ENCODE measurements around the gene MCM5.

MCM5 gene

DNA sequence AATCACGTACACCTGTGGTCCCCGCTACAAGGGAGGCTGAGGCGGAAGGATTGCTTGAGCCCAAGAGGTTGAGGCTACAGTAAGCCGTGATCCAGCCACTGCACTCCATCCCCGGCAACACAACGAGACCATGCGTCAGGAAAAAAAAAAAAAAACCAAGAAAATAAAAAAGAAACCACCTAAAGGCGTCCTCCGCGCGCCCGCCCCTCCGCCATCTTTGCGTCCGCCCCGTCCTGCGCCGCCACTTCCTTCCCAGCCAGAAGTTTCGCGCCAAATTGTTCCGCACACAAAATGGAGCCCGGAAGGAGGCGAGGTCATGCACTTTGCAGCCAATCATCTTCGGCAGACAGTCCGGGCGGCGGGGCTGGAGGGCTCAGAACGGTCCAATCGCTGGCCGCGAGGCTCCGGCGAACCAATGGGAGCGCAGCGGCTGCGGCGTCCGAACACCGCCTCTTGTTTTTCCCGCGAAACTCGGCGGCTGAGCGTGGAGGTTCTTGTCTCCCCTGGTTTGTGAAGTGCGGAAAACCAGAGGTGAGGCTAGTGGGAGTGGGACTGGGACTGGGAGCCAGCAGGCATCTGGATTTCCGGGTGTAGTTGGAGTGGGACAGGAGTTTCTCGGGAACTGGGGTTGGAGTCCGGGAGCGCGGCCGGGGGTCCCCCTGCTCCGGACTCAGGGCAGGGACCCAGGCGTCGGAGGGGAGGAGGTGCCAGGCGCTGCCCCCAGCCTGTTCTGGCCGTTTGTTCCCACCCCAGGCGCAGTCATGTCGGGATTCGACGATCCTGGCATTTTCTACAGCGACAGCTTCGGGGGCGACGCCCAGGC lies at the start of gene MCM5:
Gene MCM5, plus strand, starts transcription at position 463 of the 823 bp plus-strand sequence. Its CDS starts 299 bp downstream, at position 762.
- H3K9ac ChIP-seq (ENCODE audit: low read length in 5 of 5) = peak within 1 kb of the TSS in 4 of 5 donors; percentile 68 to 82 (median 79)
- H3K9me3 ChIP-seq (ENCODE audit: control insufficient read depth in 5 of 5, low read length in 5 of 5) = no peaks in the 10 kb centered on the region
- H3K4me3 ChIP-seq (ENCODE audit: low read depth in 1 of 5, low read length in 5 of 5) = peak within 1 kb of the TSS; percentile 90 to 94 (median 93)
- no peaks in the 10 kb centered on the region for H3K27me3 ChIP-seq (ENCODE audit: control insufficient read depth in 5 of 5, insufficient read depth in 4 of 5, low read length in 5 of 5)
- peak within 1 kb of the TSS; percentile 57 for H3K27ac ChIP-seq (ENCODE audit: low read depth, low read length)
- peaks cover 0 to 19% (median 18%) of the 10 kb centered on the region in 5 donors for H3K36me3 ChIP-seq (ENCODE audit: control insufficient read depth in 5 of 5, insufficient read depth in 5 of 5, low read length in 5 of 5)
- peaks cover 0 to 27% (median 21%) of the 10 kb centered on the region in 5 donors for H3K4me1 ChIP-seq (ENCODE audit: control insufficient read depth in 5 of 5, insufficient read depth in 5 of 5, low read length in 5 of 5)

DNA sequence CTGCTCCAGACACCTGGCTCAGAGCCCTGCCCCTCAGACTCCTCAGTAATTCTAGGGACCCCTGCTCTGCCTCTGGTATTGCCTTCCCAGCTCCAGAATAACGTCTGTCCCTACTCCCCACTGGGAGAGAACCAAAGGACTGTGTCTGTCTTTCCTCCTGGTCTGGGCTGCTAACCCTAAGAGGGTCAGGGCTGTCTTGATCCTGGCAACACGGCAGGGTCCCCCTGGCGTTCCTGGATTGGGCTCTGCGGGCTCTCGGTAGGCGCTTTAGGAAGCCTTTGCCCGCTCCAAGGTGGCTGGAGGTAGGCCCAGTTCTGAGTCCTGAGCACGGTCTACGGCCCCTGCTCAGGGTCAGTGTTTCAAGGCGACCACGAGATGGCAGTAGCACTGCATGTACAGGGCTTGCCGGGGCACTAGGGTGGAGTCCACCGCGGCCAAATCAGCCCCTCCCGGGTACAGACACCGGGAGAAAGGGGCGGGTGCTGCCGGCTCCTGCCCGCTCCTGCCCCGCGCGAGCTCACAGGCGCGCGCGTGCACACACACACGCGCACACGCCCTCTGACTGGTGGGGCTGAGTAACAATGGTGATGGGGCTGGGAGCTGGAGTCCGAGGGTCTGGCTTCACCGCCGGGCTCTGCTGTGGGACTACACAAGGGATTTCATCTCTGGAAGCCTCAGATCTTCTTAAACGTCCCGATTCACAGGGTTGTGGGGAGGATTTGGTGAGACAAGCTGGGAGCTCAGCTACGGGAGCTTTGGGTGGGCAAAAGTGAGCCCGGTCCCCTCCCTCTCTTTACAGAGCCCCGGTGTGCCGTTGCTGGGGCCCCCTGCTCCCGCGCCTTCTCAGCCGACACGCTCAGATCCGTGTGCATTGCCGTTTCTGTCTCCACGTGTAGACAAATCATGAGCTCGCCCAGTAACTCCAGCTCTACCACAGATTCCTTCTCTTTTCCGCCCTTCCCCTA lies 49.1 kb upstream of the MCM5 start:
- H3K27ac ChIP-seq (ENCODE audit: low read depth, low read length) = peak overlapping the region; percentile 76
- H3K9me3 ChIP-seq (ENCODE audit: control insufficient read depth in 5 of 5, low read length in 5 of 5) = no peaks in the 10 kb centered on the region
- peak overlapping the region; percentile 61 to 84 (median 75) for H3K9ac ChIP-seq (ENCODE audit: low read length in 5 of 5)
- peaks cover 3 to 45% (median 33%) of the 10 kb centered on the region in 5 donors for H3K4me1 ChIP-seq (ENCODE audit: control insufficient read depth in 5 of 5, insufficient read depth in 5 of 5, low read length in 5 of 5)
- H3K4me3 ChIP-seq (ENCODE audit: low read depth in 1 of 5, low read length in 5 of 5) = peak overlapping the region; percentile 67 to 81 (median 72)
- no peaks in the 10 kb centered on the region for H3K27me3 ChIP-seq (ENCODE audit: control insufficient read depth in 5 of 5, insufficient read depth in 4 of 5, low read length in 5 of 5)
- H3K36me3 ChIP-seq (ENCODE audit: control insufficient read depth in 5 of 5, insufficient read depth in 5 of 5, low read length in 5 of 5) = peaks cover 0 to 29% (median 28%) of the 10 kb centered on the region in 5 donors

DNA sequence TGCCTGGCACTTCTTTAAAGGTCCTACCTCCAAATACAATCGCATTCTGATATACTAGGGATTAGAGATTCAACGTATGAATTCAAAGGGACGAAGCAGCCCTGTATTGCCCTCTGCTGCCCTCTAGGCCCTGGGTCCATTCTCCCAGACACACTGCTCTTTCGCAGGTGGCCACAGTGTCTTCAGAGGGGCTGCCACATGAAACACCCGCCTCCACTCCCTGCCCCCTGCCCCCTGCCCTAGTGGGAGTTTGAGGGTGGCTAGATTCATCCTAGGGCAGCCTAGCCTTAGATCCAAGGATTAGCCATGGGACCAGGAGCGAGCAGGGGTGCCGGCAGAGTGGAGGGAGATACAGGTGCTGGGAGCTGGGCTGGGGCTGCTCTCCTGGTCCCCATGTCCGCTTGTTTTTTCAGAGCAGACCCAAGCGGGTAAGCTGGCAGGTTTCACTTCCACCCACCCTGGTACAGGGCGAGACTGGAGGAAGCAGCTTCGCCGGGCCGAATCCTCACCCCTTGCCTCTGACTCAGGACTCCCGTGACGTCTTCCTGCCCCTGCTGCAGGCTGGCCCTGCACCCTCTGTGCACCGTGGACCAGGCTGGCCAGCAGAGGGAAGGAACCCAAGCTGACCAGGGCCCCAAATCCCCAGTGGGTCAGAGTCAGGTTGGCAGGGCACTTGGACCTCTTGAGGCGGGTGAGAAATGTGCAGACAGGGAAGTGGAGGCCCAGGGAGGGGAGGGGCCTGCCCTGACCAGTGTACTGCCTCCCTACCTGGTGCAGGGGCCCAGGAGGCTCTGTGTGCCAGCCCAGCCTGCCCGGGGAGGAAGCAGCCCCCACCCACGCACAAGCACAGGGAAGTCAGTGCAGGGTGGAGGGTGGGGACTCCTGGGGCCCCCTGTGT lies 47.5 kb upstream of the MCM5 start:
- Histone ChIP-seq H3K9ac (ENCODE audit: low read length in 5 of 5) (peak overlapping the region in 3 of 5 donors; percentile 6 to 62 (median 58)), H3K4me3 (ENCODE audit: low read depth in 1 of 5, low read length in 5 of 5) (peak overlapping the region in 1 of 5 donors; percentile 19), H3K9me3 (ENCODE audit: control insufficient read depth in 5 of 5, low read length in 5 of 5) (no peaks in the 10 kb centered on the region), H3K4me1 (ENCODE audit: control insufficient read depth in 5 of 5, insufficient read depth in 5 of 5, low read length in 5 of 5) (peaks cover 3 to 47% (median 33%) of the 10 kb centered on the region in 5 donors), H3K27me3 (ENCODE audit: control insufficient read depth in 5 of 5, insufficient read depth in 4 of 5, low read length in 5 of 5) (no peaks in the 10 kb centered on the region), H3K27ac (ENCODE audit: low read depth, low read length) (peak overlapping the region; percentile 30), H3K36me3 (ENCODE audit: control insufficient read depth in 5 of 5, insufficient read depth in 5 of 5, low read length in 5 of 5) (peaks cover 0 to 14% (median 13%) of the 10 kb centered on the region in 5 donors)

DNA sequence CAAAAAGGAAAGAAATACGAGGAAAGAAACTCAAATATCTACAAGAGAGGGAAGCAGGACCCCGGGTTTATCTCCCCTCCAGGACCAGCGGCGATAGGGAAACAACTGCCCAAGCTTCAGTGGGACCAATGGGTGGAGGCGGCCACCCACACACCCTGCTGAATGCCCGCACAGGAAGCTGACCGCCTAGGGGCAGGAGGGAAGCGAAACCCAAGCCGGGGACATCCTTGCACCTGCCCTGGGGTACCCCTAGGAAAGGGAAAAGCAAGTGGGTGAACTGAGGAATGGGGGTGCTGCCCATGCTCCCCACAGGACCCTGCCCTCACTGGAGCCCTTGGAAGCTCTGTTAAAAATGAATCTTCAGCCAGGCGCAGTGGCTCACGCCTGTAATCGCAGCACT lies 46.6 kb upstream of the MCM5 start:
- Histone ChIP-seq H3K9ac (ENCODE audit: low read length in 5 of 5) (peak overlapping the region in 2 of 5 donors; percentile 6 to 28), H3K27ac (ENCODE audit: low read depth, low read length) (peak overlapping the region; percentile 23), H3K36me3 (ENCODE audit: control insufficient read depth in 5 of 5, insufficient read depth in 5 of 5, low read length in 5 of 5) (peaks cover 0 to 6% (median 4%) of the 10 kb centered on the region in 5 donors), H3K9me3 (ENCODE audit: control insufficient read depth in 5 of 5, low read length in 5 of 5) (no peaks in the 10 kb centered on the region), H3K4me3 (ENCODE audit: low read depth in 1 of 5, low read length in 5 of 5) (peak overlapping the region in 1 of 5 donors; percentile 9), H3K27me3 (ENCODE audit: control insufficient read depth in 5 of 5, insufficient read depth in 4 of 5, low read length in 5 of 5) (no peaks in the 10 kb centered on the region), H3K4me1 (ENCODE audit: control insufficient read depth in 5 of 5, insufficient read depth in 5 of 5, low read length in 5 of 5) (peaks cover 3 to 47% (median 33%) of the 10 kb centered on the region in 5 donors)

DNA sequence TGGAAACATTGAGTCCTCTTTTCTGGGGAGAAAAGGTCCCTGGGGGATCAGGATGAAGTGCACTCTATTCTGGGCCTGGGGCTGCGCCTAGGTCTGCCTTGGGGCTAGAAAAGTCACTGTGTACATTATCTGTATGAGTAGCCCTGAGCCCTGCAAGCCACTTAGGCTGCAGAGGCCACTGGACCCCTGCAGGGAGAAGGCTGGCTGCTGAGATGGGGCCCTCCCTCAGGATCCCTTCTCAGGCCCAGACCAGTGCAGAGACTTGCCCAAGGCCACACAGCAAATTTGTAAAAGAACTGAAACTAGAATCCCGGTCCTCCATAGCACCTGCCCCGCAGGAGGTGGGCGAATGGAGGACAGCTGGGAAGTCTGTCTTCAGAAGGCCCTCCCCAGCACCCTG lies 45.9 kb upstream of the MCM5 start:
- Histone ChIP-seq H3K4me3 (ENCODE audit: low read depth in 1 of 5, low read length in 5 of 5) (no peak overlapping the region), H3K36me3 (ENCODE audit: control insufficient read depth in 5 of 5, insufficient read depth in 5 of 5, low read length in 5 of 5) (no peaks in the 10 kb centered on the region), H3K27me3 (ENCODE audit: control insufficient read depth in 5 of 5, insufficient read depth in 4 of 5, low read length in 5 of 5) (no peaks in the 10 kb centered on the region), H3K9me3 (ENCODE audit: control insufficient read depth in 5 of 5, low read length in 5 of 5) (no peaks in the 10 kb centered on the region), H3K9ac (ENCODE audit: low read length in 5 of 5) (no peak overlapping the region), H3K4me1 (ENCODE audit: control insufficient read depth in 5 of 5, insufficient read depth in 5 of 5, low read length in 5 of 5) (peaks cover 3 to 47% (median 33%) of the 10 kb centered on the region in 5 donors), H3K27ac (ENCODE audit: low read depth, low read length) (no peak overlapping the region)

DNA sequence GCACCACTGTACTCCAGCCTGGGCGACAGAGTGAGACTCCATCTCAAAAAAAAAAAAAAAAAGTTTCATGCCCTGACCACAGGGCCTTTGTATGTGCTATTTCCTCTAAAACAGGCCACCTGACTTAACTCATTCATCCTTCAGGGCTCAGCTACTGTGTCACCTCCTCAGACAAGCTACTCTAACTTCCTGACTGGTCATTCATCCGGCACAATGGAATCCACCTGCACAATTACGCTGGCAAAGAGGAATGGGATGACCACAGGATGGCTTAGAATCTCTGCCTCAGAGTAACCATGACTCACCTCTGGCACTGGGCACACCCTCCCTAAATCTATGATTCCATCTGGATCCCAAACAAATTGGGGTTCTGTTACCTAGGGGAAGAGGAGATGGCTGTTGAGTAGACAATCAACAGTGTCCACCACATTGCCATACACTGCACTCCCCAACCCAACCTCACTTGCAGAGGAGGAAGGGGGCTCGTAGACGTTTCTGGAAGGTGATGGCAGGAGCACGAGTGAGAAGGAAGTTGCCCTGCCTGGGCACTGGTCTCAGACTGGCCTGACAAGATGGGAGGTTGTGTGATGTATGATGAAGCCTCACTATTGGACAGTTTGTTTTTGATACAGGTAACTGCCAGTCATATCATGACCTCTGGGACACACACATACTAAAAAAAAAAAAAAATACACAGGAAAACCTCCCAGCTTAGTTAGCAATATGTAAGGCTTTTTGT lies 41.9 kb upstream of the MCM5 start:
- Histone ChIP-seq H3K27ac (ENCODE audit: low read depth, low read length) (no peak overlapping the region), H3K27me3 (ENCODE audit: control insufficient read depth in 5 of 5, insufficient read depth in 4 of 5, low read length in 5 of 5) (no peaks in the 10 kb centered on the region), H3K36me3 (ENCODE audit: control insufficient read depth in 5 of 5, insufficient read depth in 5 of 5, low read length in 5 of 5) (no peaks in the 10 kb centered on the region)

DNA sequence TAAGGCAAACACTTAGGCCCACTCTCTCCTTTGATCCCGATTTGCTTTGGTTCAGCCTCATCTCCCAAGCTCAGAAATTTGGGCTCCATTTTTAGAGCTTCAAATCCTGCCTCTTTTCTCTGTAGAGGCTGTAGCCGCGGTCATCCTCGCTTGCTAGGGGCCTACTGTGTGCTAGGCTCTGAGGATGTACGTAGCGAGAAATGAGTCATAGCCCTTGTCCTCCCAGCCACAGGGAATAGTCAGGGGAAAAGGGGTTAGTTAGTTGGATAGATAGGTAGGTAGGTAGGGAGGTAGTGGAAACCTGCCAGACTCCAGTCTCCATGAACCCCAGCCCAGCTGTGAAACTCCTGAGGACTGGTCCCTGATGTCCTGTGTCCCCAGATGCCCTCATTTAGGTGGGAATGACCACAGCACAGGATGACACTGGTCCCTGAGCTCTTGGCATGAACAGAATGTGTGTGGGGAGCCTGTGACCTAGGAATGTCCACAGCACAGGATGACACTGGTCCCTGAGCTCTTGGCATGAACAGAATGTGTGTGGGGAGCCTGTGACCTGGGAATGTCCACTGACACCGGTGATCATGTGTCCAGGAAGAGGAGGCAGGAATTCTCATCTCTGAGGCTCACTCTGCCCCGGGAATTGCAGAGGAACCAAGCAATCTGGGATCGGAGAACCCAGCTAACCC lies 40.4 kb upstream of the MCM5 start:
- peaks cover 0 to 10% (median 0%) of the 10 kb centered on the region in 5 donors for H3K4me1 ChIP-seq (ENCODE audit: control insufficient read depth in 5 of 5, insufficient read depth in 5 of 5, low read length in 5 of 5)
- no peaks in the 10 kb centered on the region for H3K36me3 ChIP-seq (ENCODE audit: control insufficient read depth in 5 of 5, insufficient read depth in 5 of 5, low read length in 5 of 5)
- H3K4me3 ChIP-seq (ENCODE audit: low read depth in 1 of 5, low read length in 5 of 5) = no peak overlapping the region
- H3K9me3 ChIP-seq (ENCODE audit: control insufficient read depth in 5 of 5, low read length in 5 of 5) = no peaks in the 10 kb centered on the region
- H3K9ac ChIP-seq (ENCODE audit: low read length in 5 of 5) = no peak overlapping the region
- H3K27me3 ChIP-seq (ENCODE audit: control insufficient read depth in 5 of 5, insufficient read depth in 4 of 5, low read length in 5 of 5) = no peaks in the 10 kb centered on the region
- no peak overlapping the region for H3K27ac ChIP-seq (ENCODE audit: low read depth, low read length)

More for the DNA sequence above, 41.9 kb upstream of the MCM5 start:
- Histone ChIP-seq H3K4me3 (ENCODE audit: low read depth in 1 of 5, low read length in 5 of 5) (no peak overlapping the region), H3K4me1 (ENCODE audit: control insufficient read depth in 5 of 5, insufficient read depth in 5 of 5, low read length in 5 of 5) (peaks cover 0 to 14% (median 2%) of the 10 kb centered on the region in 5 donors), H3K9me3 (ENCODE audit: control insufficient read depth in 5 of 5, low read length in 5 of 5) (no peaks in the 10 kb centered on the region), H3K9ac (ENCODE audit: low read length in 5 of 5) (no peak overlapping the region)

DNA sequence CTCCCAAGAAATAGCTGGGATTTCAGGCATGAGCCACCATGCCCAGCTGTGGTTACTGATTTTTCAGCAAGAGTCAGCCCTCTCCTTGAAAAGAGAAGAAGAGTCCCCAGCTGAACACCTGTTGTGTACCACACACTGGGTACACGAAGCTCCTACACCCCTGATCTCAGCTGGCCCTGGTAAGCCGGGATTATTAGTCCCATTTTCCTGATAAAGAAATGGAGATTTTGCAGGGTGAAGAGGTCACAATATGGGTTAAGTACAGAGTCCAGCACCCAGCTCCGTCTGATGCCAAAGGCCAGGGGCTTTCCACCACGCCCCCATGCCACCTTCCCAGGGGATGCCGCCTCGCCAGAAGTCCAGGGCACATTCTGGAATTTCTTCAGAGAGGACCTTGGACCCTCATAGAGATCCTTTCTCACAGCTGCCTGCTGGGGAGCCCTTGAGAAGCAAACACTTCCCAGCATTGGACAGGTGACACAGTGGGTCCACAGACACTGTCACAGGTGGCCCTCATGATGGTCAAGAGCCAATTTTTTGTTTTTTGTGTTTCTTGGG lies 38.9 kb upstream of the MCM5 start:
- Histone ChIP-seq H3K27ac (ENCODE audit: low read depth, low read length) (no peak overlapping the region), H3K27me3 (ENCODE audit: control insufficient read depth in 5 of 5, insufficient read depth in 4 of 5, low read length in 5 of 5) (no peaks in the 10 kb centered on the region), H3K9me3 (ENCODE audit: control insufficient read depth in 5 of 5, low read length in 5 of 5) (no peaks in the 10 kb centered on the region), H3K4me3 (ENCODE audit: low read depth in 1 of 5, low read length in 5 of 5) (no peak overlapping the region), H3K4me1 (ENCODE audit: control insufficient read depth in 5 of 5, insufficient read depth in 5 of 5, low read length in 5 of 5) (peaks cover 0 to 8% (median 0%) of the 10 kb centered on the region in 5 donors), H3K36me3 (ENCODE audit: control insufficient read depth in 5 of 5, insufficient read depth in 5 of 5, low read length in 5 of 5) (no peaks in the 10 kb centered on the region), H3K9ac (ENCODE audit: low read length in 5 of 5) (no peak overlapping the region)

All from subcutaneous abdominal adipose tissue (tissue), 5 donors.